Measurements from ENCODE around the gene BCAR1. TPM values are rescaled to one million over a fixed set of nuclear protein-coding genes. Genes with fewer than 3 reads are reported as not detected.

The BCAR1 gene
- polyA plus RNA-seq (2011; rRNA removed), result 8.3 and 10.2 TPM in 2 replicates
- 35.4 and 50.7 TPM in 2 replicates for polyA plus RNA-seq (2012; cell fraction: cytosol; rRNA removed)
- polyA plus RNA-seq (2012; cell fraction: nucleus; rRNA removed), result 81.8 and 122 TPM in 2 replicates
- 34.2 to 35.9 TPM (median 35.8 TPM) in 3 replicates for polyA plus RNA-seq (2017; fragmentation: RNase III; extraction: RNeasy Plus Mini Kit Qiagen cat#74134 plus additional on column Dnase treatment)
- 12.3 and 12.9 TPM in 2 replicates for polyA minus RNA-seq (2011; rRNA and poly(A)+ RNA removed)

- ChIA-PET CTCF (interaction anchor here (1.0 to 11.7 kb wide), 8 partner anchors 11 to 135 kb away, joined by 3 to 139 read pairs (median 4); no protein-coding TSS in a partner anchor), POLR2A (interaction anchor here (0.8 to 3.4 kb wide), 6 partner anchors 12 to 182 kb away, joined by 3 to 15 read pairs (median 4); partner anchors contain the start of gene CFDP1)
- peak within 1 kb of the TSS; percentile 97 for H3K4me2 ChIP-seq
- ATAC-seq (peak; percentile 69 to 77), DNase-seq (ENCODE audit: low read depth in 1 of 2, low spot score in 1 of 2) (peak; percentile 85 to 87), FAIRE-seq (no peak)
- H3K4me3 ChIP-seq, result peak within 1 kb of the TSS; percentile 74
- WGBS (ENCODE audit: missing lambda C conversion rate), result 13% methylated on average over 32 of the region's 84 CpGs
- H3K4me1 ChIP-seq, result peaks cover 83% of the 10 kb centered on the region
- H3K27ac ChIP-seq, result peak within 1 kb of the TSS; percentile 89 to 99
- TF ChIP-seq ESRRA (IDR thresholded peaks at IDR 0.05; ENCODE audit: borderline replicate concordance, low read length) (no peak), PHF8 (IDR thresholded peaks at IDR 0.05; ENCODE audit: borderline replicate concordance, low read depth) (peak; percentile 61; the same call in 1 of the 2 replicates), SMC3 (IDR thresholded peaks at IDR 0.05) (0 out of 3 replicates have a peak, but pooled peaks have one; percentile 11), POLR2A (IDR thresholded peaks at IDR 0.05; ENCODE audit: low read length) (peak; percentile 65), EP300 (IDR thresholded peaks at IDR 0.05) (no peak), RARB (CRISPR knock-in tag; IDR thresholded peaks at IDR 0.05) (no peak), BCL3 (IDR thresholded peaks at IDR 0.05) (peak; percentile 50; the same call in 1 of the 3 replicates), CTCF (IDR thresholded peaks at IDR 0.05) (no peak; the same call in 2 of the 3 replicates), CBX2 (IDR thresholded peaks at IDR 0.05; ENCODE audit: borderline replicate concordance, low read depth) (no peak), MAX (IDR thresholded peaks at IDR 0.05) (peak; percentile 18), FOXS1 (CRISPR knock-in tag; IDR thresholded peaks at IDR 0.05) (no peak), GATA3 (IDR thresholded peaks at IDR 0.05; ENCODE audit: borderline replicate concordance) (no peak), E2F6 (IDR thresholded peaks at IDR 0.05; ENCODE audit: borderline replicate concordance, low read depth) (peak; percentile 59; the same call in 1 of the 2 replicates), RCOR1 (IDR thresholded peaks at IDR 0.05; ENCODE audit: low read depth, low read length) (no peak), JUN (IDR thresholded peaks at IDR 0.05) (peak in 1 of 2 experiments; percentile 77; a peak in 2 of 5 replicates), ZFP36 (IDR thresholded peaks at IDR 0.05; ENCODE audit: borderline replicate concordance, partially characterized antibody) (peak; percentile 11), TP53 (CRISPR knock-in tag; IDR thresholded peaks at IDR 0.05) (no peak), FOSL2 (IDR thresholded peaks at IDR 0.05) (no peak), FOSL2 (CRISPR knock-in tag; IDR thresholded peaks at IDR 0.05) (no peak), NPAS2 (CRISPR knock-in tag; IDR thresholded peaks at IDR 0.05; ENCODE audit: borderline replicate concordance) (no peak), NFE2L2 (conservative IDR thresholded peaks at IDR 0.05; ENCODE audit: low read length) (no peak)
- no peaks in the 10 kb centered on the region for H3K9me3 ChIP-seq
Measured at GRCh38 chr16:75251280-75252048, at the start of gene BCAR1. TSS of gene BCAR1 (minus strand) at chr16:75251624. CDS start at chr16:75251482, 142 bp downstream.

GRCh38 chr16:75298267-75298666 lies 46.8 kb upstream of the BCAR1 start:
- WGBS (ENCODE audit: missing lambda C conversion rate), result 87% methylated on average over 6 of the region's 6 CpGs
- Histone ChIP-seq H3K27ac (0 out of 6 replicates have a peak overlapping the region, but pooled peaks of 1 of the 2 experiments have one; percentile 18), H3K4me1 (no peaks in the 10 kb centered on the region), H3K9me3 (no peaks in the 10 kb centered on the region), H3K4me2 (no peak overlapping the region), H3K4me3 (no peak overlapping the region)
- FAIRE-seq (no peak), DNase-seq (ENCODE audit: low read depth in 1 of 2, low spot score in 1 of 2) (no peak), ATAC-seq (no peak; a peak in 1 of 6 replicates)
- TF ChIP-seq RNF2 (IDR thresholded peaks at IDR 0.05; ENCODE audit: borderline replicate concordance, low read depth), result no peak
- TF ChIP-seq ESRRA (IDR thresholded peaks at IDR 0.05; ENCODE audit: borderline replicate concordance, low read length), result no peak
- TF ChIP-seq ZFP36 (IDR thresholded peaks at IDR 0.05; ENCODE audit: borderline replicate concordance, partially characterized antibody), result no peak
- no peak for TF ChIP-seq NPAS2 (CRISPR knock-in tag; IDR thresholded peaks at IDR 0.05; ENCODE audit: borderline replicate concordance)
- TF ChIP-seq FOSB (CRISPR knock-in tag; IDR thresholded peaks at IDR 0.05), result no peak
- no peak for TF ChIP-seq RARB (CRISPR knock-in tag; IDR thresholded peaks at IDR 0.05)
- no peak for TF ChIP-seq EHMT2 (IDR thresholded peaks at IDR 0.05; ENCODE audit: low read depth)
- no peak for TF ChIP-seq EP300 (IDR thresholded peaks at IDR 0.05)
- TF ChIP-seq JUN (IDR thresholded peaks at IDR 0.05), result no peak
- no peak for TF ChIP-seq RFX5 (IDR thresholded peaks at IDR 0.05)
- no peak for TF ChIP-seq KDM1A (IDR thresholded peaks at IDR 0.05; ENCODE audit: low read depth)
- no peak for TF ChIP-seq PHF8 (IDR thresholded peaks at IDR 0.05; ENCODE audit: borderline replicate concordance, low read depth)
- TF ChIP-seq MAFK (IDR thresholded peaks at IDR 0.05; ENCODE audit: partially characterized antibody), result no peak
- no peak for TF ChIP-seq NFE2L2 (conservative IDR thresholded peaks at IDR 0.05; ENCODE audit: low read length)
- no peak for TF ChIP-seq BCL3 (IDR thresholded peaks at IDR 0.05)
- ChIA-PET CTCF (interaction anchor here (1.0 to 1.1 kb wide), 2 partner anchors 19 to 241 kb away, joined by 3 to 4 read pairs; no protein-coding TSS in a partner anchor), POLR2A (no interaction called here)
